Measurements from ENCODE around the gene IGFBP7.

IGFBP7 gene

DNA sequence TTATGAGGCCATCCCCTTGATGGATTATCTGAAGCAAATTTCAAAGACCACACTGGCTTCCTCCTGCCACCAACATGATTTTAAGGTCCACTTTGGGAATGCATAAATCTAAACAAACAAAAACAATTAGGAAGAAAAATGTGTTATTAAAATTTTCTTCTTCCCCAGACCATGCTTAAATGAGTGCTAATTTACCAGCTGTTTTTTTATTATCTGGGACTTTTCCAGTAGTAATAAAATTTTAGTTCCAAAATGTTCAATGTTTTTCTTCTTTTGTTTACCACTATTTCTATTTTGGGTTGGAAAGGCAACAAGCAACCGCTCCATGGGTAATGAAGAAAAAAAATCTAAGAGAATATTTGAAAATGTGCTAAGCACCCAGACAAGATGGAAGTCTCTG, 69.2 kb downstream of the IGFBP7 start:
- no peak for DNase-seq (ENCODE audit: low read depth in 3 of 3)

DNA sequence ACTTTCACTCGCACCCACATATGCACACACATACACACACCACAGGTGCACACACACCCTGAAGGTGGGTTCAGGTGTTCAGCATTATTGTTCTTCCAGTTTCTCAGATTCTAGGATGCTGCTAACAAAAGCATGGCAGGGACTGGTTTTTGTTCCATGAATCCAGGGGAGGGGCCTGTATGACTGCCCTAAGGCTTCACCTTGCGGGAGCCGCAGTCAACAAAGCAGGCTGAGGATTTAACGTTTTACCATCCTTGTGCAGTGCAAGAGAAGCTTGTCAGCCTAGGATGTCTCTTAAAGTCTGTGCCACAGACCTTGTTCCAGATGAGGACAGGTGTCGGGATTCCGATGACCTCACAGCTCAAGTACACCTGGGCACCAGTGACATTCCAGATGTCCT, 69.7 kb downstream of the IGFBP7 start:
- DNase-seq (ENCODE audit: low read depth in 3 of 3) = no peak

DNA sequence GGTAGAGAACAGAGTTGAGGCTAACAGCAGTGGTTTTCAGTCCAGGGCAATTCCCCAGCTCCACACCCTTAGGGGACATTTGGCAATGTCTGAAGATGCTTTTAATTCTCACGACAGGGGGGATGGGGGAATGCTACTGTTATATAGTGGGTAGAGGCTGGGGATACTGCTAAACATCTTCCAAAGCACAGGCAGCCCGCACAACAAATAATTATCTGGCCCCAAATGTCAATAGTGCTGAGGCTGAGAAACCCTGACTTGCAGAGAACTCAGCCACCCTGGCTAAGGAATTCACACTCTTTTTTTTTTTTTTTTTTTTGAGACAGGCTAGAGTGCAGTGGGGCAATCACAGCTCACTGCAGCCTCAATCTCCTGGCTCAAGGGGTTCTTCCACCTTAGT, 70.8 kb downstream of the IGFBP7 start:
- no peak for DNase-seq (ENCODE audit: low read depth in 3 of 3)

DNA sequence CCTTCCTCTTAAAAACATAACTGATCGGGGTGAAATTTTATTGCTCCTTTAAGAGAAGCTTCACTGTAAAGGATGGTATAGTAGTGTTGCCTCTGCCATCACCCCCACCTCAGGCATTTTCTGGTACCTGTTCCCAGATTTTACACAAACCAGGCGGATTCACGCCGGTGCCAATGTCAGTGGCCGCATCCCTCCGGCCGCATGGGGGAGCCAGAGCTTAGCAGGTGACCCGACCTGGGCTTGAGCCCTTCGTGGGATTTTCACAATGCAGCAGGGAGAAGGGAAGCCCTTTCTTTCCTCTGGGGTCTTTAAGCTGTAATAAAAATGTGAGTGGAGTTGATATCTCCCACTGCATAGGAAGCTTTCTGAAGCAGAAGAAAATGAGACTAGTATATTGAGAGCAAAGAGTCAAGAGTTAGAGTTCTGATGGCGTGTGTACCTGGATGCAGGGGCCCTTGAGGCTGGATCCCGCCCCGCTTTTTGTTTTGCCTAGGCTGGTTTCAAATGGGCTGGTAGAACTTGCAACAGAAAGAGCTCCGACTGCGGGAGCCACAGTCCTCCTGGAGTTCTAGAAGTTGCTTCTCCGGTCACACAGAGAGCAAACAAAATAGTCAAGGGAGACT, 72.1 kb downstream of the IGFBP7 start:
- peak in 1 of 3 experiments; percentile 21 for DNase-seq (ENCODE audit: low read depth in 3 of 3)

DNA sequence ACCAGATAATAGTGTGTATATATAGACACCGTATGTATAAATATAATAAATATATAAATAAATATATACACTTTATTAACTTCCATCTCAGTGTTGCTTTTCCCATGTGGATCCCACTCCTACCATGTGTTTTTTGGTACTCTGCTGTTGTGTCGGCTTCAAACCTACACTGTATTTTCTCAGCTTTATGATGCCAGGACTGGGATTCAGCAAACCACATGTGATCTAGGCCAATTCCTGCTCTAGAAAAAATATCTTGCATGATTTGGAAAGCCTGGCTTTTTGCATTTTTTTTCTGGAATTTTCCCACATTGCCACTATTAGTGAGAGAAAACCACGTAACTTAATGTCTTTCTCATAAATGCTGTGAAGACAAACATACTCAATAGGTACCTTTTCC, 75.7 kb downstream of the IGFBP7 start:
- DNase-seq (ENCODE audit: low read depth in 3 of 3) = no peak

DNA sequence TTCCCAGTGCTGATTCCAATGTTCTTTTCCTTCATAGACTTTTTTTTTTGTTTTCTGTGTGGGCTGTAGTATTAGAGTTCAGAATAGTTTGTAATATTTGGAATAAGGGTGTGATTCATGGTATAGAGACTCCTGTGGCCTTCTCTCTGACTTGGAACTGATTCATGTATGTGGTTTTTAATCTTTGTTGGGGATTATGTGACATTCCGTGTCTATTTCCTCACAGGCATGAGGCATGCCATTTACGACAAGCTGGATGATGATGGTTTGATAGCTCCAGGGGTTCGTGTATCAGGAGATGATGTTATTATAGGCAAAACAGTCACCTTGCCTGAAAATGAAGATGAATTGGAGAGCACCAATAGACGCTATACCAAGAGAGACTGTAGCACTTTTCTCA, 87.1 kb downstream of the IGFBP7 start:
- DNase-seq (ENCODE audit: low read depth in 3 of 3) = no peak

DNA sequence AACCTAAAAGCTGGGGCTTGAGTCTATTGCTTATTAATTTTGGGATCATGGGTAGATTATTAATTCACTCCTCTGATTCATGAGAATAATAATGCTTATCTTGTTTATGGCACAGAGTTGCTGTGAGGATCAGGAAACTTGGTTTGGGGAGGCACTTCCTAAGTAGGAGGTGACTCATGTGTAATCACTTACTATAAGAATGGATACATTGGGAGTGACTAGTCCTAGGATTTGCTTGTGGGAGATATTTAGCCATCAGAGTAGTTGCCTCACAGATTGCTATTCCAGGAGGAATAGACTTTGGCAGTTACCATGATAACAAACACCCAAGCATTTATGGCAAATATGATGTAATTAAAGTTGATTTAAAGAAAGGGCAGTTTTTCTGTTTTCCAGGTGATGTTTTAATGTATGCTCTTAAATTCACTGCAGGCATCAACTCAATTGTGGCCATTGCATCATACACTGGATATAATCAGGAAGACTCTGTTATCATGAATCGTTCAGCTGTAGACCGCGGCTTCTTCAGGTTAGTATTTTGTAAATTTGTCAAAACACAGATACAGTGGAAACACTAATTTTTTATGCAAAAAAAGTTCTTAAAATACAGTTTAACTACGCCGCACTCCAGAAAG, 89.6 kb downstream of the IGFBP7 start:
- no peak for DNase-seq (ENCODE audit: low read depth in 3 of 3)

DNA sequence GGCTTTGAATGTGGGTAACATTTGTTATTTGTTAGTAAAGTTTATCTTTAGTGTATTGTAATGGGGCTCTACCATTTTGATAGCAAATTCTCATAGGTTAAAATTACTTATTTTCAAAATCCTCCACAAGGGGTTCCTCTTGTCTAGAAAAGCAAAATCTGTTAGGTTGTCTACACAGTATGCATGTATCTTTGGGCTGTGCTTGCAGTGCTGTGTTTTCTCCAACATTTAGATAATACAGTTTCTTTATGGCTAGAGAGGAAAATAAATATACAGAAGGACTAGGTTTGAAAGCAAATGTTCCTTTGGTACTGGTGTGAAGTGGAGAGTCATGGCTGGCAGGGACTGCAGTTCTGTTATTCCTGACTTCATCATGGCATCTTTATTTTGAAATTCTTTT, 91.2 kb downstream of the IGFBP7 start:
- DNase-seq (ENCODE audit: low read depth in 3 of 3) = no peak

DNA sequence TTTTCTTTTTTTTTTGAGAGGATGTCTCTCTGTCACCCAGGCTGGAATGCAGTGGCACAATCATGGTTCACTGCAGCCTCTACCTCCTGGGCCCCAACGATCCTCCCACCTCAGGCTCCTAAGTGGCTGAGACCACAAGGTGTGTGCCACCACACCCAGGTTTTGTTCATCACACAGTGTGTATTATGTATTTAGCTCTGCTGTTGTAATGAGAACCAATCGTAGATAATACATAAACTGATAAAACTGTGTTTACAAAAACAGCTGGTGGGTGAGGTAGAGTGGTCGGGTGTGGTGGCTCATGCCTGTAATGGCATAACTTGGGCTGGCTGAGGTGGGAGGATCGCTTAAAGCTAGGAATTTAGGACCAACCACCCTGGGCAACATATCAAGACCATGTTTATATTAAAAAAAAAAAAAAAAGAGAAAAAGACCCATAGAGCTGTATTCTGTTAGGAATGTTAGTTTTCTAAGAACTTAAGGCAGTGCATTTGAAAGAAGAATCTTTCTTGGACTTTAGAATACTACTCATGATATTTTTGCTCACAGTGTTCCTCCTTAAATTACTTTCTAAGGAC, 96.6 kb downstream of the IGFBP7 start:
- no peak for DNase-seq (ENCODE audit: low read depth in 3 of 3)

DNA sequence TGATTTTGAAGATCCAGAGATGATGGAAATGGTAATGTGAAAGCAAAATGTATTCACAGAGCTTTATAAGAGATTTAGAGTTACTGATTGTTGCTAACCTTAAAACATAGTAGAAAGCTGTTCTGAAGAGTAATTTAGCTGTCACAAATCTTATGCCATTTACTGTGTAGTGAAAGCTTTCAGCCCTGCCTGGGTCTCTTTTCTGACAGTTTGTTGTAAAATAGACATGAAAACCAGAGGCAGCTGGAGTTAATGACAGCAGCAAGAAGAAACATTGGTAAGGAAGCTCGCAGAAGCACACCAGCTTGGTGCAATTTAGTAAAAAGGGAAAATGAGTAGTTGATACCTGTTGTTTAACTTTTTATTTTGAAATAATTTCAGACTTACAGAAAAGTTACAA, 110.4 kb downstream of the IGFBP7 start:
- DNase-seq (ENCODE audit: low read depth in 3 of 3) = no peak

DNA sequence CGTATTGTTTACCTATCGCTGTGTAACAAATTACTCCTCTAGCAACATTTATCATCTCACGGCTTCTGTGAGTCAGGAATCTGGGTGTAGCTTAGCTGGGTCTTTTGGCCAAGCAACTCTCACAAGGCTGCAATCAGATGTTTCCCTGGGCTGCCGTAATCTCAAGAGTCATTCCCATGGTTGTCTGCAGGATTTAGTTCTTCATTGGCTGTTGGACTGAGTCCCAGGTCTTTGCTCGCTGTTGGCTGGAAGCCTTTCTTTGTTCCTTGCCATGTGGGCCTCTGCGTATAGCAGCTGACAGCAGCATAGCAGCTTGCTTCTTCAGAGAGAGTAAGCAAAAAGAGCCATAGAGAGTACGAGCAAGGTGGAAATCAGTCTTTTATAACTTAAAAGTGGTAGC, 114.7 kb downstream of the IGFBP7 start:
- DNase-seq (ENCODE audit: low read depth in 3 of 3) = no peak

DNA sequence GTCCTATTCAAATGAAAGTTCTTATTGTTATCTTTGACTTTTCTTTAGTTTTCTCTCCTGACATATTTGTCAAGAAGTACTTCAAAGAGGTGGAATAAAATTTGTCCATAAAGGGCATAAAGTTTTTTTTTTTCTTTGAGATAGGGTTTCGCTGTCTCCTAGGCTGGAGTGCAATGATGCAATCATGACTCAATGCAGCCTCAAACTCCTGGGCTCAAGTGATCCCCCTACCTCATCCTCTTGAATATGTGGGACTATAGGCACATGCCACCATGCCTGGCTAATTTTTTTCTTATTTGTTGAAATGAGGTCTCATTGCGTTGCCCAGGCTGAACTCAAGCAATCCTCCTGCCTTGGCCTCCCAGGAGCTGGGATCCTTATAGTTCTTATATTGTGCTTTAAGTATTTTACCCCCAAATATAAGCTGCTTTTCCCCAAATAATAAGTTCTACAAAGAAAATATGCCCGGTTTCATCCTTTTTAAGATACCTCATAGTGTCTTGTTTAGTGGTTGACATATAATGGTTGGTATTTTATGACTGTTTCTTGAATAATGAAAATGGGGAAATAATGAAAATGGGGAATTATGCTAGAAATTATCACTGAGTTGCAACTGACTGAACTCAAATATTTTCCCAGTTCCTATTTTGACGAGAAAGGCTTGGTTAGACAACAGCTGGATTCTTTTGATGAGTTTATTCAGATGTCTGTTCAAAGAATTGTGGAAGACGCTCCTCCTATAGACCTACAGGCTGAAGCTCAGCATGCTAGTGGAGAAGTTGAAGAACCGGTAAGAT, 119.9 kb downstream of the IGFBP7 start:
- DNase-seq (ENCODE audit: low read depth in 3 of 3) = no peak

DNA sequence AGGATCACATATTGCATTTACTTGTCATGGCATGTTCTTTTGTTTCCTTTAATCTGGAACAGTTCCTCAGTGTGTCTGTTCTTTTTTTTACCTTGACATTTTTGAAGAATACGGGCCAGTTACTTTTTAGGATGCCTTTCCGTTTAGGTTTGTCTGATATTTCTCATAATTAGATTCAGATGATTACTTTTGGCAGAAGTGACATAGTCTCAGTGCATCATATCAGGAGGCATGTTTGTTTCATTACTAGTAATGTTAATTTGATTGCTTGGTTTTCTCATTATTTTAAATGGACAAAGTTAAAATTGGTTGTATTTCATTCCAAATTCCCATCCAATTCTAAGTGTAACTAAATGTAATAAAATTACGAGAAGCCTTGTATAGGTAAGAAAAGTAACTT, 123.2 kb downstream of the IGFBP7 start:
- no peak for DNase-seq (ENCODE audit: low read depth in 3 of 3)

DNA sequence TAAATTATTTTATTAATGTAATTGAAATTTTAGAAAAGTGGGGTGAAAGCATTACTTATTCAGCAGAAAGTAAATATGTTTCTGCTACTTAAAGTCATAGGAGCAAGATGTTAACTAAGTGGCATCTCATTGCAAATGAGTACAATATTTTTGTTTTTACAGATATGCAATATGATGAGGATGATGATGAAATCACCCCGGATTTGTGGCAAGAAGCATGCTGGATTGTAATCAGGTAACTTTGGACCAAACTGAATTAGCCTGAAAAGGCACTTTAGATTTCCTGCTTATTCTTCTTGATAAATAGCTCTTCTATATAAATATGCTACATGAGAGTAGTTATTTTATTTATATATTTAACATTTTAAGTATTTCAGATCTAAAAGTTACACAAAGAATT, 124.0 kb downstream of the IGFBP7 start:
- no peak for DNase-seq (ENCODE audit: low read depth in 3 of 3)

DNA sequence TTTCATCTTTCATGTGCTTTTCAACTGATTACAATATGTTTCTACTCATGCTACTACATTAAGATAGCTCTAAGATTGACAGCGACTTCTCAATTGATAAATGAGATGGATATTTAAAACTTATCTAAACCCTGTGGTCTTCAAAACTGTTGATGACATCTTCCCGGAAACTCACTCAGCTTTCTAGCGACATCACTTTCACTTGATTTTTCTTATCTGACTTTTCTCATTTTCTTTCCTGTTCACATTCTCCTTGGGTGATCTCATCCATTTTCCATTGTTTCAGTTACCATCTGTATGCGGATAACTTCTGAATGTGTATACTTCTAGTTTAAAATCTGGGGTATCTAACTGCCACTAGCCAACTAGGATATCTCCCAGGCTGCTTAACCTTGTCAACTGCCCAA, 128.4 kb downstream of the IGFBP7 start:
- DNase-seq (ENCODE audit: low read depth in 3 of 3) = no peak

Data from stimulated activated CD4-positive, alpha-beta T cell treated with anti-CD3 and anti-CD28 coated beads, TNF-alpha, amount 100 ng/mL, for 24 hours (primary cell).